Embryonic facial prominence (tissue), 1 donor: Measurements from ENCODE around the gene CBX8.

Experiments used
- DNase-seq: peaks from one replicate; pipeline ENCODE4 v3.0.0-alpha.2; 2016; ENCODE audit errors: extremely low spot score

CBX8 gene

DNA sequence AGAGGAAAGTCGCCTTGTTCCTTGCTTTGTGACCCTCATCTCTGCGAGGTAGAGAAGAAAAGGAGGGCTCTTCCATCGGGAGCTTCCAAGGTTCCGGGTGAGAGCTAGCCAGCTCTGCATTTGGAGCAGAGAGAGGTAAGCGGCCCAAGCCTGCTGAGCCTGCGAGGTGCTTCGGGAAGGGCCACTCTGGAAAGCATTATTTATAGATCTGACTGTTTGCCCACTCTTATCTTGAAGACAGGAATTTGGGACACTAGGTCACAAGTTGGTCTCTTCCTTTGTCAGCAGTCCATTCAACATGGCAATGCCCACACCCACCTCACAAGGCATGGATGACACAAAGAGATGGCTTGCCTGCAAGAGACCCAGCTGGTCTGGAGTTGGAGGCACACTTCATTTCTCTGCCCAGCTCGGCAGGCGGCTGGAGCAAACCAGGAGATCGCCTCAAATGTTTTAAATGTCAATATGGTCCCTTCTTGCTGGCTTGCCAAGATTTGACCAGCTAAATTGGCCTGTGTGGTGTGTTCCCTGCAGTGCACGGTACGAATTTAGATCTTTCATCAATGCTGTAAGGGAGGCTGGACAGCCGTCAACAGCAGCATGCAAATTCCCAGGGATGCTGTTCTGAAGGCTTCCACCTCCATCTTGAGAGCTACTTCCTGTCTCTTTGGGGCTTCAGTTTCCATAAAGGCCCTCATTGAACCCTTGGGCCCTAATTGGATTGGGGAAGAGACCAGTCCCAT lies 22.8 kb upstream of the CBX8 start:
- no peak for DNase-seq

DNA sequence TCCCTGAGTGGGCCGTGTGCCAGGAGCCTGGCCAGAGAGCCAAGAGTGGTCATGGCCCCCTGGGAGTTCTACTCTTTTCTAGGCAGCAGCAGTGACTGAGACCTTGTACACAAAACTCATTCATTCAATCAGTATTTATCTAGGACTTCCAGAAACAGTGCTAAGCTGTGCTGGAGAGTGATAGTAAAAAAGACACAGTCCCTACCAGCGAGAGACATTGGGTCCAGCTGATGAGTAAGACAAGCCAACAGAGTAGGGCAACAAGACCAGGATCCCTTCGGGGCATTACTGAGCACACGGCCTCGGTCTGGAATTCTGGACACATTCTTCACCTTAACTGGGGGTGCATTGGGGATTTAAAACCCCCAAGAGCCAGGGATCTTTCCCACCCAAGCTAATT lies 22.2 kb upstream of the CBX8 start:
- DNase-seq: no peak

DNA sequence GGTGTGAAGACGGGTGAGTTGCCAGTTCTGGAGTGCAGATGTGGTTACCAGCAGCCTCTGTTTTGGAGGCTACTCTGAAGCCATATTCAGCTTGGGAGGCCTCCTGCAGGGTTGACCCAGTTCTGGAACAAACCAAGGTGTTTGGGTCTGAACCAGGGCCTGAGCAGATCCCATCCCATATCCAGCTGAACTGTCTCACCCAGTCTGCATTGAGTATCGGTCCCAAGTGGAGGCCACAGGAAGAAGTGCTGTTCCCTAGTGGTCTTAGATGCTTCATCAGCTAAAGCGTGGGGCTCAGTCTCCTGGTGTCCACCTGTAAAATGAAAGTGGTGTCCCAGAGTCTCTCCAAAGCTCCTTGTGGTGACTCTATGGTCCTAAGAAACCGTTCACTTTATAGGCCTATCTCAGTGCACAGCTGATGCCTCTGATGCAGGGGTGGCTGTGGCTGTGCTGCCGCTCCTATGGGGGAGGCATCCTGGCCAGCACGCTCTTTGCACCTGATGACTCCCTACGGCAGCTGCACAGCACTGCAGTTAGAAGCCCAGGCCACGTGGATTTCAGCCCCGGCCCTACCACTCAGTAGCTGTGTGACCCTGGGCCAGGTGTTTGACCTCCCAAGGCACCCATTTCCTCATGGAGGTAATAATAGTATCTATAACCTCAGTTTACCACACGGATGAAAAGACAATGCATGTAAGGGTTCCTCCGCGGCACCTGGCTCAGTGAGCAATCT lies 21.3 kb upstream of the CBX8 start:
- no peak for DNase-seq

DNA sequence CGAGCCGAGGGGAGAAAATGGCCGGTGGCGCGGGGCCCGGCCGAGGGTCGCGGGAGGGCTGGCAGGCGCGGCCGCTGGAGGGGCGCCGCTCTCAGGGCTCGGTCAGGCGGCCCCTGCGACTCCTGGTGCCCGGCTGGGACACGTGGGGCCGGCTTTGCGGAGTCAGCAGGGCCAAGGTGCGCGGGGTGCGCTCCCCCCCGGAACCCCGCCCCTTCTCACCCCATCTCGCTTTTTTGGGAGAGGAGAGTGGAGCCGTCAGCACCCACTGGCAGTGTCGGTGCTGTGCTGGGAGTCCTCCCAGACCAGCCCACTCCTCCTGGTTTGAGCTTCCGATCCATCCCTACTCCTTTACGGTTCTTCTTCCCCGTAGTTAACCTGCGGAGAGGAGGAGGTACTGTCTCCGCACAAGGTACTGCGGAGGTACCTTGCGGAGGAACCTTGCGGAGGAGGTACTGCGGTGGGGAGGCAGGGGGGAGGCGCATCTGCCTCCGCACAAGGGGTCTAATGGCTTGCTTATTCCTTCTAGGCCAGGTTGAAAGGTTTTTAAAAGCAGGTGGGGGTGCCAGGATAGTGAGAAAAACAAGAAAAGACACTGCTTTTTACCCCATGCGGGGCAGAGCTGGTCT lies 19.1 kb upstream of the CBX8 start:
- no peak for DNase-seq

DNA sequence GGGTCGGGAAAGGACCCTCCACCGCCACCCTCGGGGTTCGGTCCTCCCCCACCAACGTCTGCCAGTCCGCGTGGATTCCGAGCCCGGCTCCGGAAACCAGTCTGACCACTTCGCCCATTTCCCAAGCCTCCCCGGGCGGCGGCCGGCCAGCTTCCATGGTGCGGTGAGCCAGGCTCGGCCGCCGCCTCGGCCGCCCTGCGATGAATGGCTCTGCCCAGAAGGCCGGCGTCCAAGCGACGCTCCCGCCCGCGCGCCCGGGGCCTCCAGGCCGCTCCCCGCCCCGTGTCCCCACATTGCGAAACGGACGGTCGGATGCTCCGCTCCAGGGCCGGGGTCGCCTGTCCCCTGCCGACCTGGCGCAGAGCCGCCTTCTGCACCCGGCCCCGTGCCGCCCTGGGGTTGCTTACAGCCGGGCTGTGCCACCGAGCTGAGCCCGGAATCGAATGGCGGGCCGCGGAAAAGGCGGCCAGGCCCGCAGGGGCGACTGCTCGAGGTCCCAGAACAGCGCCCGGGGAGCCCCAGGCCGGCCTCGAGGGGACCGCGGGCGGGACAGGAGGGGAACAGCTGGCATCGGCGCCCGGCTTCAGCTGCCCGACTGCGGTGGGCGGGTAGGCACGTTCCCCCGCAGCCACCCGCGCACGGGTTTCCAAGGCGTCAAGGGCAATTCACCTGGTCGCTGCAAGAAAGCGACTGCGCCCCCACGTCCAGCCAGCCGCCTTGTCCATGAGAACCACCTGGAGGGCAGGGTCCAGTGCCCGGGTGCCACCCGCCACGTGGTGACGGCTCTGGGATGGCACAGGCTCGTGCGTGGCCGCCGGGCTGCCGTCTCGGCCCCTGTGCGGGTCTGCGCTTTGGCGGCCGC lies 18.3 kb upstream of the CBX8 start:
- no peak for DNase-seq

DNA sequence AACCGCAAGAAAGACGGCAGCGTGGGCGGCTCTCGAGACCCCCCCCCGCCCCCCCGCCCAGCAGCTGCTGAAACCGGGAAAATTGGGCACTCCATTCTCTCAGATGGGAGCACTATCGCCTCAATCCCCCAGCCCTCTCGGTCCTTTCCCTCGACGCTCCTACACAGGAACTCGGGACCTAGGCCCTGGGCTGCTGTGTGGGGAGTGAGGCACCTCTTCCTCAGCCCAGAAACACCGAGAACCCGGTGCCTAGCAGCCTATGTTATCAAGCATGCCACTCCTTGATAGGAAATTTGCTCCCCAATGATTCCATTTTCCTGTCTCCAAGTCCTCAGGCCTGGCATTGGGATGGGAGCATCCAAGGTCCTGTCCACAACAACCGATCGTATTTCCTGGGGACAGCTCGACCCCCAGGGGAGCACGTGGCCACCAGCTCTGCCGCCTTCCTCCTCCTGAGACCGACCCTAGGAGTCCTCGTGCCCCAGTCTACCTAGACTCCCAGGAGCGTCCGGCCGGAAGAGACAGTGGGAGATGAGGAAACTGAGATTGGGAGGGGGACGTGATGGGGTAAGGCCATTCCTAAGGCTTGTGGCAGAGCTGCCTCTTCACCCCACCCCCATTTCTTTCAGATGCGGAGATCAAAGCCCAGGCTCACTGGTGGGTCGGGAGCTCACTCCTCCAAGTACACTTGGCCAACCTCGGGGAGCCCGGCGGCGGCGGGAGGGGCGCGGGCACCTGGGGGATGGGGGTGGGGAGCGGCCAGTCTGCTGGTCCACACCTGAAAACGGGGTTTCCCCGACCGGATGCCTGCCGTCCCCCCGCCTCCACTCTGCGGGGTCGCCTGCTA lies 17.5 kb upstream of the CBX8 start:
- DNase-seq: no peak

DNA sequence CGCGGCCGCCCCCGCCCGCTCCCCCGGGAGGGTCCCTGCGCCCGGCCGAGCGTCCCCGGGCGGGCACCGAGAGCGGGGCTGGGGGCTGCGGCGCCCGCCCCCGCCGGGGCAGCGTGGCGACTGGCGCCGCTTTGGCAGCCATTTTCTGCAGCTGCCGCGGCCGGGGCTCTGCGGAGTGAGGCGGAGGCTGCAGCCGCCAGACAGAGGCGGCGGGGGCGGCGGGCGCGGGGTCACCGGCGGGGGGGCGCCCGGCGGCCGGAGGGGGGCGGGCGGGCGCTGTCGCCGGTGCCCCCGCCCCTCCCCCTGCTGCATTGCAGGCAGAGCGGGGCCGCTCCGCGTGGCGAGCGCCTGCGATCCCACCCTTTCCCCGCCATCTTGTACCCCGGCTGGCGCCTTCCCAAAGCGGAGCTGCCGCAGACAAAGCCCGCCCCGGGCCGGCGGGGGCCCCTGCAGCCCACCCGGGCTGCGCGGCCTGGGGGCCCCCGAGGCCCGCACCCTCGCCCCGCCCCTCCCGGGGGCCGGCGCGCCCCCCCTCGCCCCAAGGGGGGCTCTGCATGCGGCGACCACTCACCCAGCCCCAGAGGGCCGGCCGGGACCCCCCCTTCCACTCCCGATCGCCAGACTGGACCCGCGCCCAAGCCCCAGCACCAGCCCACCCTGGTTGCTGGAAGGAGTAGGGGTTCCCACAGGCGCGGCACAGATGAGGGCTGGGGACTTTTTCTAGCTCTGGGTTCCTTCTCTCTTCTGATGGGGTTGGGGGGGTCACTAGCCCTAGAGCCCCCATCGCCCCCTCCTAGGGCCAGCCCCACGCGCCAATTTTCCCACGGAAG lies 16.6 kb upstream of the CBX8 start:
- DNase-seq: no peak

DNA sequence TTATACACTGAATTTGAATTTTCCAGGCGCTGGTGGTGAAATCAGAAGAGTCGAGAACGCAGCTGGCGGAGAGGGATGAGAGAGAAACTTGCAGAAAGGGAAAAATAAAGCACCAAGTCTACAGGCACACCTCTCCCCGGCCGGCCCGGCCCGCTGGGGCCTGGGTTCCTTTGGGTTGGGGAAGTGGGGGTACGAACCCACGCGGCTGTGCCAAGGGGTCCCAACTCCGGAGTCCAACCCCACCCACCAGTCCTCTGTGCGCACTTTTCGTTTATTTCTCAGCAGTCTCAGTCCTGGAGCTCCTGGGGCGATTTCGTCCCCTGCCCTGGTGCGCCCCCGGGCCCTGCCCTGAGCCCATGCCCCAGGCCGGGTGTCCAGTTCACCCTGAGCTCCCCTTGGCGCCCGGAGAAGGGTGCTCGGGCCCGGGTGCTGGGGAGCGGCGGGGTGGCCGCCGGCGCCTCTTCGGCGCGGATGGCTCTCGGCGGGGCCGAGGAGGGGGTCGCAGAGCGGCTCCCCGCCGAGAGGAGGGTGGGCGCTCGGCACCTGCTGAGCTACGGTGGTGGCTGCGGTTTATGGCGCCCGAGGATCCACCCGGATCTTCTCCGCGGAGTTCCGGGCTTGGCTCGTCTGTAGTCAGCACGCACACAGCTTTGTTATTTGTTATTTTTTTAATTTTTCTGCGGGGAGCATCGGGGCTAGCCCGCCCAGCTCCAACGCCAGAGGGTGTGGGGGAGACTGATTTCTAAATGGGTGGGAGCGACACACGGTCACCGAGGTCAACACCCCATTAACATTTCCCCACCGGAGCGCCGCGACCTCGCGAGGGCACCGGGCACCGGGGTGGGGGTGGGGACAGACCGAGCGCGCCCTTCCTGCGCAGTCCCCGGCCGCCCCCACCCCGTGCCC lies 15.7 kb upstream of the CBX8 start:
- no peak for DNase-seq

DNA sequence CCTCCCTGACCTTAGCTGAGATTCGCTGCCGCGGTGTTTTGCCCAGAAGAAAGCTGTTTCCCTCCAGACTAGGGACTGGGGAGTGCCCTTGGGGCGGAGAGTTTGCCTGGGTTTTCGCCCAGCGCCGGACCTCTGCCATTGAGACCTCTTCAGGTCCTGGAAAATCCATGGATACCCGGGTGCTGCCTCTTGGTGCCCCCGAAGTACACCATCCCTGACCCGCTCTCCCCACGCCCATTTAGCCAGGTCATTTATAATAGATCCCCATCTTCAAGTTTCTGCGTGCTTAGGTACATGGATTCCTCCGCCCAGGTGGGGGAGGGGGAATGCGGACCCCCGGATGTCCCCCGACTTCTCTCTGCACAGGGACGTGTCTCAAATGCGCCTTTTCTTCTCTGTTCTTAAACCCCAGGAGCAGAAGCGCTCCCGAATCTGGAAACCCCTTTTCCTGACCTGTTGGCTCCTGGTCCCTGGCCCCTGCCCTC lies 15.0 kb upstream of the CBX8 start:
- no peak for DNase-seq

DNA sequence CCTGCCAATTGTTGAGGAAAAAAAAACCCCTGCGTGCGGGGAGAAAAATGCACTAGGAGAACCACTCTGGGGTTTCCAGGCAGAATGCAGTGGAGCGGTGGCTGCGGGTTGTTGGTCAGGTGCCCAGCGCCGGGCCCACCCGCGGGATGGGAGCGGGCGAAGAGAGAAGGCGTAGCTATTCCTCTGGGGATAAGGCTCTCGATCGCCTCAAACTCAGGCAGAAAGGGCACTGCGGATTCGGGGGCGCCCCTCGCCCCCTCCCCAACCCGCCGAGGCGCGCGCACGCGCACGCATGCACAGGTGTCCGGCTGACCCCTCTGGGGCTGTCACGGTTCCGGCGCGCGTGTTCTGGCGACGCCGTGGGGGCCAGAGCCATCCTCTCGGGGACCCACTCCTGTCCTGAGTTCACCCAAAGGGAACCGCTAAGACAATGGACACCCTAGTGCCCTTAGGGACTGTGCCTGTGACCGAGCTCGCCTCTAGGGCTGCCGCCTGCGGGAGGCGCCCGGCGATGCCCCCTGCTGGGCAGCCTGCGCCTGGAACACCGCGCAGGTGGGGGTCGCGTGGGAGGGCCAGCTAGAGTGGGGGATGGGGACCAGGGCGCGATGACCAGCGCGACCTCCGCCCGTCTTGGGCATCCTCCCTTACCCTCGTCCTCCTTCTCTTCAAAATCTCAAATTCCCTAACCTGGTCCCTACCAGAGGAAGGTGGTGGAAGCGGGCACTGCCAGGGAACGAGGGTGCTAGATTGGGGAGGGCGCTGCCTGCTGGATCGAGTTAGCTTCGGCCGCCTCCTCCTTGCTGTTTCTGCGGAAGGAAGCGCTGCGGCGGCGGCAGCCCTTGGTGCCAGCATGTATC lies 14.4 kb upstream of the CBX8 start:
- no peak for DNase-seq

DNA sequence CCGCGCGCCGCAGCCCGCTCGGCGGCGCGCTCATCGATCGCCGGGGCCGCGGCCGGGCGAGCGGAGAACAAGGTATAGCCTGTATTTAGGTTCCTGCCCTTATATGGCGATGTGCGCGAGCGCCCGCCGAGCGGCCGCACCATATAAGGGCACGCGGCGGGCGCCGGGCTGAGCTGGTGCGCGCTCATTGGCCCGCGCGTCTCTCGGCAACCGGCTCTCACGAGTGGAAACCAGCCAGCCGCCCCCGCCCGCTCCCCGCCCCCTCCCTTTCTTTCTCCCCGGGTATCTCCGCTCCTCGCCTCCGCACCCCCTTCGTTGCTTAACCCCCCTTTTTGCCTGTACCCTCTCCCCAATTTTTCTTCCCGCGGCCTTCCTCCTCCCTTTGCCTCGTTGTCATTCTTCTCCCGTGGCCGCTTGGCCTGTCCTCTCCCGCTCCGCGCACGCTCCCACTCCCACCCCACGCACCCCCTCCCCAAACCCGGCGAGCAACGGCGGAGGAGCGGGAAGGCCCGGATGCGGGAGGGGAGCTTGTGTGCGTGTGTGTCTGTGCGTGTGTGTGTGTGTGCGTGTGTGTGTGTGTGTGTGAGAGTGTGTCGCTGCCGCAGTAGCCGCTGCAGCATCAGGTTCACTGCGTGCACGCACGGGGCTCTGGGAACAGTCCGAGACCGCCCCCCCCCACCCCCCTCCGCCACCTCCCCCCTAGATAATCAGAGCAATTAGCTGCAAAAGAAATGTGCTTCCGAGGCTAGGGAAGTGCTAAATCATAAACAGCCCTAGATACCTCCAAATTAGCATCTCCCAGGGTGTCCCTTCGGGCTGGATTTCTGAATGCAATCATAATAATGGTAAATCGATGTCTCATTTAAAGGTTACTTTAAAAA lies 13.5 kb upstream of the CBX8 start:
- DNase-seq: peak; percentile 81

DNA sequence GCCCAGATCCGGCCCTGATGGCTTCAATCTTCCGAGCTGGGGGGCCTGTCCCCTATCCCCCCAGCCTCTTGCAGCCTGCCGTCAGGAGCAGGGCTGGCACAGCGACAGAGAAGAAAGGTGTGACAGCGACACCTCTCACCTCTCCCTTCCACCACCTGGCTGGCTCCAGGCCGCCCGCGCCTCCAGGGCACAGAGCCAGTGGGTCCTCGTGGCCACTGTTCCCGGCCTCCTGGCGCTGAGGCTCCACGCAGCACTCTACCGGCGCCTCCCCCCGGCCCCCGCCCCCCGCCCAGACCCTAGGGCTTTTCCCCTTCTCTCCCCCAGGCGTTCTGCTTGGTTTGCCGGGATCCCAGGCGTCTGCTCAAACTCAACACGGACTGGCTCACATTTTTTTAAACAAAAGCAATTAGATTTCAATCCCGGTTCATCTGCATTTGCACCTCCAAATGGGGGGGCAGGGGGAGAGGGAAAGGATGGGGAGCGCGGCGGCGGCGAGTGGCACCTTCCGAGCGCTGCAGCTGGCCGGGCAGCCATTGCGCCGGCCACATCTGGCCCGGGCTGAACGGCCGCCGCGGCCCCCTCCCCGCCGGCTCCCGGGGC lies 12.8 kb upstream of the CBX8 start:
- no peak for DNase-seq

DNA sequence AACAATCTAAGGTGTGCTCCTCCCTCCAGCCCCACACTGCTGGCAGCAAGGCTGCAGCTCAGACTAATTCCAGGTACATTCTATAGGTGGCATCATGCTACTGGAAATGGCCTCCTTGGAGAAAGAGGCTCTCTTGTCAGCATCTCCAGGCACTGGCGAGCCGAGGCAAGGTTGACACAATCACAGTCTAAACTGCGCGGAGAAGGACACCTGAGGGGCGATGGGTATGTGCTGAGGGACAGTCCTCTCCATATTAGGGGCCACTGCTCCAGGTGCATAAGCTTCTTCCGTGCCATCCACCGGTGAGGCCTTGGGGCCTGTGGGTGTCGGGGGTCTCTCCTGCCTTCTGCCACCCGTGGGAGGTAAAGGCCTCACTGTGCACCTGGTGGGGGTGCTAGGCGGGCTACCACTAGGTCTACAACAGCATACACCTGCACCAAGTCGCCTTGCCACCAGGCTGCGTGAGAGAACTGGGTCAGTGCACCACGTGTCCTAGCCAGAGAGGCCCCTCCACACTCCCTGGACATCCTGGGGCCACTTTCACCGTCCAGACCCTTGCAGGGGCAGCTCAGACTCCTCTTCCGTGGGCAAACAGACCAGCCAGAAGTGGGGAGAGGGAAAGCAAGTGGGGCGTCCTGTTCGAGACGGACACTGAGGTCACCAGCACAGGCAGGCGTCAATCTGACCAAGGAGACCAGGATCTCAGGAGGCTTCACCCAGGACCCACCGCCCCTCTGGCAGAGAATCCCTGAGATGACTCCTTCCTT lies 12.1 kb upstream of the CBX8 start:
- DNase-seq: no peak

DNA sequence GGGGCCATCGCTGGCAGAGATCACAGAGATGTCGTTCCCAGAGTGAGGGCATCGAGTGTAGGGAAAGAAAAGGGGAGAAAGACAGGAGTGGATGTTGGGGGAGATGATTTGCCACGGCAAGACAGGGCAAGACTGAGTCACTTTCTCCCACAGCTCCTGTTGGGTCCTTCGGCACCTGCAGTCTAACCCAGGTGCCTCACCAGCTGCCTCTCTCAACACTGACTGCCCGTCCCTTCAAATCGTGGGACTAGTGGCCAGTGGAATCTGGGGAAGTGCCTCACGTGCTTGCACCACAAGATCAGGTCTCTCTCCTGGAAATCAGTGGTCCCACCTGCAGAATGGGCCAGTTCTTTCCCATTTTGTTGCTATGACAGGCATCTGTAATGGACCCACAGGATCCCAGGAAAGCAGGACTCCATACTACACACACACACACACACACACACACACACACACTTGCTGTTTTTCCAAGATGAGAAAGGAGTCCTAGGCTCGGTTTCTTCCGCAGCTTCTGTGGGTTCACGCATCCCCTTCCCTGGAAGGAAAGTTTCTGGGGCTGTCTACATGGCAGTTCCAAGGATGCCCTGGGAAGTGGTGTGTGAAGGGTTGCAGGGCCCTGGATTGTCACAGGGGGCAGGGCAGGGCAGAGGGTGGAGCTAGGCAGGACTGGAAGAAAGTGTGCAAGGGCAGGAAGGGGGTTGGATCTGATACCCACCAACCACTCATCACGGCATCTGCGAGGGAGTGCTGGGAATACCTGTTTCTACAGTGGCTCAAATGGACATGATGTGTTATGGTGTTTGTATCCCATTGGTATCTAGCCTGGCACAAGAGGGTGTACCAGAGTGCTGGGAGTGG lies 10.2 kb upstream of the CBX8 start:
- no peak for DNase-seq

DNA sequence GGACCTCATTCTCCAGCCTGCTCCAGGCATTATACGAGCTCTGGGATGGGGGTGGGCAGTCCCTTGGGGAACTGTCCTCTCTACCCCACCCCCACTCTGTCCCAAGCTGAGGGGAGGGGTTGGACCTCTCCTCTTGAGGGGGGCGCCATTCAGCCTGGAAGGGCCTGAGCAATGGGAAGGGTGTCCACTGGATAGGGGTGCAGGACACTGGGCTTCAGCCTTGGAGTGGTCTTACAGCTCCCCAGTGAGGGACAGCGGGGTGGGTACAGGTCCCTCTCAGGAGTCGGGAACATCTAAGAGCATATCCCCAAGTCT lies 9.5 kb upstream of the CBX8 start:
- no peak for DNase-seq
